ENCODE measurements around the gene RP2. TPM values are rescaled to one million over a fixed set of nuclear protein-coding genes. Genes with fewer than 3 reads are reported as not detected.

The RP2 gene
- total RNA-seq (2011; cell fraction: chromatin; rRNA removed; ENCODE audit: low replicate concordance), result 2.2 and 3.5 TPM in 2 replicates
- total RNA-seq (2011; cell fraction: nucleolus; rRNA removed), result 1.0 and 1.4 TPM in 2 replicates
- 2.3 and 3.2 TPM in 2 replicates for total RNA-seq (2011; cell fraction: nucleoplasm; rRNA removed)
- 2.4 and 3.2 TPM in 2 replicates for total RNA-seq (2014; rRNA removed)
- total RNA-seq (2014; rRNA removed; fragmentation: Illumina TruSeq; extraction: Trizol), result 6.3 and 7.2 TPM in 2 replicates
- total RNA-seq (2015; rRNA removed; fragmentation: Illumina TruSeq; extraction: Trizol), result 4.4 and 4.9 TPM in 2 replicates
- total RNA-seq (2021), result 3.4 and 3.5 TPM in 2 replicates
- 5.4 and 6.9 TPM in 2 replicates for polyA plus RNA-seq (2011; rRNA removed)
- 1.4 and 3.3 TPM in 2 replicates for polyA plus RNA-seq (2011; cell fraction: cytosol; rRNA removed)
- polyA plus RNA-seq (2011; cell fraction: nucleus; rRNA removed), result 0.67 and 1.3 TPM in 2 replicates
- 3.4 and 4.3 TPM in 2 replicates for polyA plus RNA-seq (2012)
- polyA plus RNA-seq (2014; fragmentation: Illumina TruSeq; extraction: Trizol), result 3.5 and 3.7 TPM in 2 replicates
- 1 to 10 TPM; 2.0 to 2.9 TPM for polyA plus RNA-seq (2014; fragmentation: Nextera tagmentation; extraction: Ambion mirVana)
- polyA plus RNA-seq (2014; rRNA removed), result 2.8 and 3.7 TPM in 2 replicates
- 7.6 and 9.1 TPM in 2 replicates for polyA minus RNA-seq (2011; rRNA and poly(A)+ RNA removed)
- 2.2 and 4.6 TPM in 2 replicates for polyA minus RNA-seq (2011; cell fraction: cytosol; rRNA and poly(A)+ RNA removed)
- 1.3 and 2.0 TPM in 2 replicates for polyA minus RNA-seq (2011; cell fraction: nucleus; rRNA and poly(A)+ RNA removed)
- Bru-seq, nascent RNA, result percentile 57 among the genes with signal in this experiment
- percentile 62 among the genes with signal in this experiment for BruChase-seq, experiment 1, labeled RNA remaining after a 2-hour chase
- percentile 63 among the genes with signal in this experiment for BruChase-seq, experiment 2, labeled RNA remaining after a 6-hour chase
- long read RNA-seq, experiment 1, transcript RP2-201 (5 exons, 3,803 nt), result major isoform, 24 of 26 reads
- long read RNA-seq, experiment 1, partial matches to known transcripts, result 0 of 26 reads
- long read RNA-seq, experiment 1, other reads (novel, unspliced or antisense), result 2 of 26 reads
- long read RNA-seq, experiment 2, partial matches to known transcripts, result 0 of 1 reads
- long read RNA-seq, experiment 2, other reads (novel, unspliced or antisense), result 1 of 1 reads
- long read RNA-seq, experiment 3, partial matches to known transcripts, result 0 of 1 reads
- long read RNA-seq, experiment 3, other reads (novel, unspliced or antisense), result 0 of 1 reads

DNA sequence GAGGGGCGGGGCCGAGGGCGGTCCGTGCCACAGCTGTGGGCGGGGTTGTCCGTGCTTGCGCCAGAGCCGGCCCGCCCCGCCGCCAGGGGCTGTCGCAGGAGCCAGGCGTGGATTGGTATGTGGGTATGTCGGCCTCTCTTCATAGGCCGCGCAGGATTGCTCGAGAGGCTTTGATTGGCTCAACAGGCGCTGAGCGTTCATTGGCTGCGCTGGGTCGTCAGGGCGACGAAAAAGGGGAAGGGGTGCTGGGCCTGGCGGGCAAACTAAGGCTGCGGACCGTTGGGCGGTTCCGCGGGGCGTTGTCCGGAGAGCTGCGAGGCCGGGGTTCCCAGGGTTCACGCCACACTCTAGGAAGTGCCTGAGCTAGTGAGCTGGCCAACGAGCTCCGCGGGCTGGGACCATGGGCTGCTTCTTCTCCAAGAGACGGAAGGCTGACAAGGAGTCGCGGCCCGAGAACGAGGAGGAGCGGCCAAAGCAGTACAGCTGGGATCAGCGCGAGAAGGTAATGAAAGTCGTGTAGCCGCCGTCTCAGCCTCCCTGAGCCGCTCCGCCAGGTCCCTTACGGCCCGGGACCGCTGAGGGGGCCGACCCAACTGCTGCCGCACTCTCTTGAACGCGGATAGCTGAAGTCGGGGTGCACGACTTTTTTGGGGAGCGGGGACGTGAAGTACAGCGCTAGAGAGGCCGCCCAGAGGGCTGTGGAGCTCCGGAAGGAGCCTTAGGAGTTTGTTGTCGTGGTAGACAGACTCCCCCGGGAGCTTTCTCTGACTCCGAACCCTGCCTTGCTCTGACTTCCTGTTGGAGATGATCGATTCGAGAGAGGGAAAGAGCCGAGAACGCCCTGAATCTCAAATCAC lies at the start of gene RP2:
Gene RP2, plus strand, starts transcription at position 343 of the 857 bp plus-strand sequence. Its CDS starts 58 bp downstream, at position 401.
- ChIA-PET CTCF (ENCODE audit: low intra/inter-chr PET ratio) (no interaction called here), POLR2A (interaction anchor here (0.5 to 1.1 kb wide), 4 partner anchors 13 to 293 kb away, joined by 3 to 9 read pairs (median 3); no protein-coding TSS in a partner anchor)
- H3K79me2 ChIP-seq (ENCODE audit: control insufficient read depth, insufficient read depth, low read length), result peaks cover 35% of the 10 kb centered on the region
- peak within 1 kb of the TSS; percentile 69 for H3K4me3 ChIP-seq
- ATAC-seq, result peak; percentile 98
- no TSS peak for BruUV-seq (replicated peaks)
- in situ Hi-C loops (cut with MboI) (no loop called here), intact Hi-C loops (cut with micrococcal nuclease) (no loop called here)
- no peaks in the 10 kb centered on the region for H3K36me3 ChIP-seq (ENCODE audit: control insufficient read depth, insufficient read depth, low read length)
- H4K20me1 ChIP-seq (replicated peaks; ENCODE audit: control insufficient read depth, insufficient read depth, low read length), result no peaks in the 10 kb centered on the region
- H3K9me3 ChIP-seq (replicated peaks; ENCODE audit: control insufficient read depth, insufficient read depth, low read depth, low read length), result no peaks in the 10 kb centered on the region
- H3K27me3 ChIP-seq (ENCODE audit: control insufficient read depth in 2 of 2, insufficient read depth in 2 of 2, low read length in 2 of 2), result no peaks in the 10 kb centered on the region
- H2AFZ ChIP-seq (ENCODE audit: low read depth, low read length), result peak within 1 kb of the TSS; percentile 83
- H3K9me1 ChIP-seq (ENCODE audit: control insufficient read depth, insufficient read depth, low read length), result no peaks in the 10 kb centered on the region
- H3K4me1 ChIP-seq (replicated peaks in 1 of 2; ENCODE audit: control insufficient read depth in 2 of 2, insufficient read depth in 2 of 2, low read length in 2 of 2), result no peaks in the 10 kb centered on the region
- peak; percentile 80 for FAIRE-seq
- peak within 1 kb of the TSS; percentile 76 for H3K4me2 ChIP-seq (ENCODE audit: insufficient read depth, low read length)
- H3K27ac ChIP-seq (ENCODE audit: extremely low read depth, low read depth, low read length), result peak within 1 kb of the TSS; percentile 79
- H3K9ac ChIP-seq (ENCODE audit: insufficient read depth in 1 of 2, low read depth in 2 of 2, low read length in 2 of 2), result peak within 1 kb of the TSS; percentile 77 to 91
- peak; percentile 72 to 87 (median 76) for DNase-seq (ENCODE audit: extremely low read depth in 1 of 4, low spot score in 3 of 4)
- WGBS (ENCODE audit: insufficient coverage, low coverage, missing lambda C conversion rate), result 28% methylated on average over 28 of the region's 71 CpGs
- TF ChIP-seq TBP (optimal IDR thresholded peaks at IDR 0.05; ENCODE audit: low read depth, low read length) (peak; percentile 75), PCBP1 (IDR thresholded peaks at IDR 0.05; ENCODE audit: low read depth, low read length, poor library complexity, severe bottlenecking) (no peak), NEUROD1 (IDR thresholded peaks at IDR 0.05; ENCODE audit: borderline replicate concordance, low read depth, low read length, partially characterized antibody) (peak; percentile 72), ZNF24 (IDR thresholded peaks at IDR 0.05) (no peak), ZNF780A (CRISPR knock-in tag; IDR thresholded peaks at IDR 0.05) (no peak), FOS (IDR thresholded peaks at IDR 0.05; ENCODE audit: extremely low read depth, insufficient read length) (peak; percentile 74), YBX1 (IDR thresholded peaks at IDR 0.05) (no peak), MECOM (CRISPR knock-in tag; IDR thresholded peaks at IDR 0.05) (no peak), ZNF174 (CRISPR knock-in tag; IDR thresholded peaks at IDR 0.05) (no peak), MYBL2 (IDR thresholded peaks at IDR 0.05; ENCODE audit: low read depth) (0 out of 2 replicates have a peak, but pooled peaks have one; percentile 29), MYBL2 (CRISPR knock-in tag; IDR thresholded peaks at IDR 0.05; ENCODE audit: borderline replicate concordance) (no peak), YY1 (IDR thresholded peaks at IDR 0.05; ENCODE audit: borderline replicate concordance in 1 of 3, control insufficient read depth in 1 of 3, extremely low read depth in 1 of 3, insufficient read depth in 3 of 3, insufficient read length in 1 of 3, insufficient replicate concordance in 2 of 3, low read depth in 1 of 3, low read length in 2 of 3) (peak in 1 of 3 experiments; percentile 11), PML (IDR thresholded peaks at IDR 0.05; ENCODE audit: low read length) (no peak; the same call in 1 of the 2 replicates), PHF8 (IDR thresholded peaks at IDR 0.05; ENCODE audit: borderline replicate concordance, low read length) (peak; percentile 73; the same call in 1 of the 2 replicates), CBX3 (IDR thresholded peaks at IDR 0.05; ENCODE audit: borderline replicate concordance in 1 of 2, low read length in 2 of 2) (no peak)
- TF ChIP-seq, protein P1, sequence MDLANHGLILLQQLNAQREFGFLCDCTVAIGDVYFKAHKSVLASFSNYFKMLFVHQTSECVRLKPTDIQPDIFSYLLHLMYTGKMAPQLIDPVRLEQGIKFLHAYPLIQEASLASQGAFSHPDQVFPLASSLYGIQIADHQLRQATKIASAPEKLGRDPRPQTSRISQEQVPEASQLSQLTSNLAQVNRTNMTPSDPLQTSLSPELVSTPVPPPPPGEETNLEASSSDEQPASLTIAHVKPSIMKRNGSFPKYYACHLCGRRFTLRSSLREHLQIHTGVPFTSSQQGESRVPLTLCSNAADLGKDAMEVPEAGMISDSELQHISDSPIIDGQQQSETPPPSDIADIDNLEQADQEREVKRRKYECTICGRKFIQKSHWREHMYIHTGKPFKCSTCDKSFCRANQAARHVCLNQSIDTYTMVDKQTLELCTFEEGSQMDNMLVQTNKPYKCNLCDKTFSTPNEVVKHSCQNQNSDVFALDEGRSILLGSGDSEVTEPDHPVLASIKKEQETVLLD (IDR thresholded peaks at IDR 0.05), result no peak

All from K562 (cell line).